H1 (cell line): Measurements from ENCODE around the gene FHIT. TPM values are rescaled to one million over a fixed set of nuclear protein-coding genes. Genes with fewer than 3 reads are reported as not detected.

Experiments
- CTCF ChIA-PET: fragments of 300-600 bp; sonication (Branson Sonifier 250); formaldehyde crosslinking; loops from one replicate; lab custom pipeline; 2021; ENCODE audit not compliant: partially characterized antibody; lab: Charles Lee
- POLR2A ChIA-PET: fragments of 300-600 bp; sonication (Branson Sonifier 250); formaldehyde crosslinking; loops from one replicate; lab custom pipeline; 2021; ENCODE audit warnings: inconsistent platforms; ENCODE audit not compliant: partially characterized antibody; lab: Charles Lee
- DNase-seq, 2 experiments: peaks; one replicate each; pipeline versions ENCODE4 v3.0.0 to v3.0.0-alpha.2; 2010 to 2022; ENCODE audit warnings: low spot score in 2 of 2, low read depth in 1 of 2, mixed read lengths in 1 of 2
- FAIRE-seq: peaks from 2 replicates; lab custom pipeline; 2011; peaks lifted over from hg19 to GRCh38; lab: Jason Lieb, UNC
- H2AFZ ChIP-seq: 2 replicates; pipeline ENCODE4 v1.8.1; 2012; ENCODE audit warnings: low read length, inconsistent platforms
- H2AK5ac ChIP-seq: 2 replicates; pipeline ENCODE4 v1.6.1; 2013; ENCODE audit warnings: low read depth, low read length
- H2BK120ac ChIP-seq: replicated peaks from 2 replicates; pipeline ENCODE3; 2013; ENCODE audit warnings: low read depth, low read length, inconsistent platforms
- H2BK12ac ChIP-seq: 2 replicates; pipeline ENCODE4 v1.6.1; 2013; ENCODE audit warnings: low read depth, low read length
- H2BK15ac ChIP-seq: 2 replicates; pipeline ENCODE4 v1.6.1; 2013; ENCODE audit warnings: low read length
- H2BK20ac ChIP-seq: 2 replicates; pipeline ENCODE4 v1.6.1; 2013; ENCODE audit warnings: low read length
- H2BK5ac ChIP-seq: 2 replicates; pipeline ENCODE4 v1.6.1; 2013; ENCODE audit warnings: low read depth, low read length
- H3K14ac ChIP-seq: 2 replicates; pipeline ENCODE4 v1.6.1; 2013; ENCODE audit warnings: inconsistent platforms; ENCODE audit not compliant: insufficient read length
- H3K18ac ChIP-seq: 2 replicates; pipeline ENCODE4 v1.6.1; 2013; ENCODE audit warnings: low read length; ENCODE audit errors: extremely low read depth
- H3K23ac ChIP-seq: 2 replicates; pipeline ENCODE4 v1.6.1; 2013; ENCODE audit warnings: inconsistent platforms; ENCODE audit not compliant: insufficient read length
- H3K23me2 ChIP-seq: 2 replicates; pipeline ENCODE4 v1.6.1; 2013; ENCODE audit warnings: low read depth, low read length
- H3K27ac ChIP-seq: 2 replicates; pipeline ENCODE4 v1.6.1; 2011; ENCODE audit warnings: low read depth, low read length, inconsistent platforms
- H3K27me3 ChIP-seq, 4 experiments: replicated peaks in 1 of 4; 1 replicate in 1 of 4; 2 replicates in 3 of 4; pipeline versions ENCODE4 v1.6.1 to v1.8.1; 2011 to 2013; ENCODE audit warnings: low read length in 3 of 4, mild to moderate bottlenecking in 3 of 4, inconsistent platforms in 2 of 4, mixed read lengths in 2 of 4, moderate library complexity in 1 of 4; ENCODE audit not compliant: control insufficient read depth in 3 of 4, insufficient read depth in 3 of 4; ENCODE audit errors: extremely low read depth in 1 of 4
- H3K36me3 ChIP-seq, 4 experiments: 2 replicates each; pipeline versions ENCODE4 v1.6.1 to v1.8.1; 2011 to 2013; ENCODE audit warnings: mild to moderate bottlenecking in 4 of 4, low read length in 3 of 4, moderate library complexity in 2 of 4, control low read depth in 1 of 4, inconsistent platforms in 1 of 4; ENCODE audit not compliant: insufficient read depth in 4 of 4, control insufficient read depth in 2 of 4
- H3K4ac ChIP-seq: replicated peaks from 2 replicates; pipeline ENCODE3; 2013; ENCODE audit warnings: low read length, low read depth, mixed read lengths, inconsistent platforms; ENCODE audit not compliant: insufficient read length
- H3K4me1 ChIP-seq, 4 experiments: replicated peaks in 1 of 4; 1 replicate in 1 of 4; 2 replicates in 3 of 4; pipeline versions ENCODE4 v1.6.1 to v1.8.1; 2011 to 2013; ENCODE audit warnings: low read length in 3 of 4, inconsistent platforms in 2 of 4, mixed read lengths in 1 of 4; ENCODE audit not compliant: insufficient read depth in 4 of 4, control insufficient read depth in 3 of 4
- H3K4me2 ChIP-seq, 2 experiments: 2 replicates each; pipeline versions ENCODE4 v1.6.1 to v1.8.1; 2011 to 2013; ENCODE audit warnings: low read depth in 2 of 2, low read length in 2 of 2, control low read depth in 1 of 2, inconsistent platforms in 1 of 2, mild to moderate bottlenecking in 1 of 2; ENCODE audit not compliant: insufficient read depth in 1 of 2
- H3K4me3 ChIP-seq, 4 experiments: fragments of 200-600, 300-600 bp in 1 of 4; sonication (generic), shearing (Covaris generic), sonication (Bioruptor Twin) in 1 of 4; 2 replicates each; pipeline versions ENCODE4 v1.5.1 to v1.8.1; 2011 to 2016; ENCODE audit warnings: low read length in 4 of 4, low read depth in 3 of 4, control low read depth in 2 of 4, inconsistent platforms in 2 of 4, mild to moderate bottlenecking in 2 of 4, mixed read lengths in 1 of 4, moderate library complexity in 1 of 4; ENCODE audit not compliant: insufficient read depth in 2 of 4; ENCODE audit errors: extremely low read depth in 1 of 4
- H3K56ac ChIP-seq: replicated peaks from 2 replicates; pipeline ENCODE3; 2013; ENCODE audit warnings: low read depth, mild to moderate bottlenecking, mixed read lengths, low read length, inconsistent platforms; ENCODE audit not compliant: insufficient read length
- H3K79me1 ChIP-seq: 2 replicates; pipeline ENCODE4 v1.6.1; 2013; ENCODE audit warnings: low read depth, low read length, control low read depth
- H3K79me2 ChIP-seq, 2 experiments: 2 replicates each; pipeline versions ENCODE4 v1.6.1 to v1.8.1; 2012 to 2013; ENCODE audit warnings: low read length in 2 of 2, mild to moderate bottlenecking in 2 of 2, inconsistent platforms in 1 of 2; ENCODE audit not compliant: insufficient read depth in 2 of 2, control insufficient read depth in 1 of 2
- H3K9ac ChIP-seq, 4 experiments: replicated peaks in 1 of 4; 1 replicate in 1 of 4; 2 replicates in 3 of 4; pipeline versions ENCODE4 v1.6.1 to v1.8.1; 2011 to 2013; ENCODE audit warnings: low read depth in 3 of 4, low read length in 3 of 4, control low read depth in 2 of 4, mild to moderate bottlenecking in 2 of 4, moderate library complexity in 2 of 4, inconsistent platforms in 1 of 4; ENCODE audit errors: extremely low read depth in 1 of 4
- H3K9me3 ChIP-seq, 2 experiments: 2 replicates each; pipeline versions ENCODE4 v1.6.1 to v1.8.1; 2012 to 2013; ENCODE audit warnings: mild to moderate bottlenecking in 2 of 2, moderate library complexity in 2 of 2, control low read depth in 1 of 2, inconsistent platforms in 1 of 2, low read depth in 1 of 2, low read length in 1 of 2, mixed read lengths in 1 of 2; ENCODE audit not compliant: insufficient read depth in 2 of 2
- H4K20me1 ChIP-seq, 2 experiments: replicated peaks in 1 of 2; 2 replicates each; pipeline versions ENCODE3 to v1.8.1; 2011 to 2013; ENCODE audit warnings: inconsistent platforms in 2 of 2, low read length in 2 of 2, mild to moderate bottlenecking in 1 of 2; ENCODE audit not compliant: insufficient read depth in 2 of 2, control insufficient read depth in 1 of 2
- H4K5ac ChIP-seq: 2 replicates; pipeline ENCODE4 v1.6.1; 2013; ENCODE audit warnings: low read length, low read depth, mixed read lengths, inconsistent platforms; ENCODE audit not compliant: insufficient read length
- H4K8ac ChIP-seq: 2 replicates; pipeline ENCODE4 v1.8.0; 2013; ENCODE audit warnings: mild to moderate bottlenecking, moderate library complexity, low read length, inconsistent platforms; ENCODE audit not compliant: insufficient read depth; ENCODE audit errors: extremely low read depth
- H4K91ac ChIP-seq: replicated peaks from 2 replicates; pipeline ENCODE3; 2013; ENCODE audit warnings: low read length, mixed read lengths, inconsistent platforms; ENCODE audit not compliant: insufficient read length
- ASH2L ChIP-seq: fragments of 200-600, 300-600 bp; sonication (generic); IDR thresholded peaks from one replicate; pipeline ENCODE4 v1.7.1; 2017; ENCODE audit warnings: low read length
- HDAC6 ChIP-seq: IDR thresholded peaks from one replicate; pipeline ENCODE4 v1.7.1; 2012; ENCODE audit warnings: low read depth, mild to moderate bottlenecking, inconsistent platforms, low read length, moderate library complexity
- NANOG ChIP-seq: IDR thresholded peaks from 2 replicates; pipeline ENCODE4 v1.6.1; 2011; ENCODE audit warnings: low read length, low read depth, mild to moderate bottlenecking, inconsistent platforms; ENCODE audit not compliant: insufficient read depth, poor library complexity, severe bottlenecking
- POU5F1 ChIP-seq: IDR thresholded peaks from 2 replicates; pipeline ENCODE4 v1.6.1; 2011; ENCODE audit warnings: low read depth, mild to moderate bottlenecking, low read length, moderate library complexity
- RAD21 ChIP-seq, 2 experiments: IDR thresholded peaks in 1 of 2; conservative IDR thresholded peaks in 1 of 2; 2 replicates each; pipeline ENCODE4 v1.6.1; 2011; ENCODE audit warnings: low read depth in 2 of 2, low read length in 2 of 2, improper control_type of control experiment in 1 of 2, inconsistent platforms in 1 of 2, mild to moderate bottlenecking in 1 of 2, moderate library complexity in 1 of 2
- RFX5 ChIP-seq: IDR thresholded peaks from 2 replicates; pipeline ENCODE4 v1.6.1; 2011; ENCODE audit warnings: low read depth, low read length, improper control_type of control experiment, borderline replicate concordance
- SAP30 ChIP-seq: fragments of 300-600 bp; sonication (generic); IDR thresholded peaks from 2 replicates; pipeline ENCODE4 v1.7.1; 2012; ENCODE audit warnings: low read length, moderate library complexity, mild to moderate bottlenecking, inconsistent platforms; ENCODE audit not compliant: insufficient read depth, insufficient replicate concordance
- SP1 ChIP-seq: IDR thresholded peaks from 2 replicates; pipeline ENCODE4 v1.6.1; 2011; ENCODE audit warnings: low read depth, low read length
- SP4 ChIP-seq: IDR thresholded peaks from 2 replicates; pipeline ENCODE4 v1.6.1; 2012; ENCODE audit warnings: low read length, inconsistent platforms
- TBP ChIP-seq: IDR thresholded peaks from 2 replicates; pipeline ENCODE4 v1.6.1; 2011; ENCODE audit warnings: low read depth, low read length, improper control_type of control experiment
- YY1 ChIP-seq: IDR thresholded peaks from 2 replicates; pipeline ENCODE4 v1.6.1; 2011; ENCODE audit warnings: low read depth, mild to moderate bottlenecking, low read length
- WGBS, 2 experiments: shearing (Covaris generic) in 1 of 2; methylation state at CpG; one replicate each; pipeline versions ENCODE4 v1.1.6 to v1.1.7; 2013 to 2015; ENCODE audit warnings: low lambda C conversion rate in 2 of 2, mixed read lengths in 2 of 2, inconsistent platforms in 1 of 2, low coverage in 1 of 2, missing lambda C conversion rate in 1 of 2; ENCODE audit not compliant: insufficient replicate concordance in 2 of 2, insufficient coverage in 1 of 2, insufficient read length in 1 of 2; ENCODE audit errors: extremely low coverage in 1 of 2, missing lambda C conversion rate in 1 of 2; 5-methylcytosine and 5-hydroxymethylcytosine counted together
- polyA plus RNA-seq, 7 experiments: library from polyadenylated mRNA; depleted of rRNA in 3 of 7; stranded (reverse) in 5 of 7; unstranded in 2 of 7; fragments of >200 nt in 5 of 7; fragments of 200-250 nt in 2 of 7; gene quantifications; 1 replicate in 5 of 7; 2 replicates in 1 of 7; 4 replicates in 1 of 7; pipeline versions ENCODE4 v1.2.1 to v1.2.3, GENCODE V29; 2011 to 2013; ENCODE audit warnings: missing spikeins in 2 of 7, mixed read lengths in 2 of 7
- total RNA-seq: library from RNA; stranded (reverse); fragmentation: NEBNext Ultra II Directional; extraction: Animal tissue kit (Norgen Biotek cat#: 25700); gene quantifications from 2 replicates; pipeline ENCODE4 v1.2.1, GENCODE V29; 2021
- TF ChIP-seq, protein P1 (sequence below): IDR thresholded peaks from 2 replicates; pipeline ENCODE4 v1.6.1; 2012; ENCODE audit warnings: inconsistent platforms
- TF ChIP-seq, protein P2 (sequence below): IDR thresholded peaks from 2 replicates; pipeline ENCODE4 v1.6.1; 2012; ENCODE audit warnings: low read length, inconsistent platforms

FHIT gene
- total and polyA plus RNA-seq, 2 of the 8 experiments (the other 6 are each of a cell fraction or from before 2014, with no cell fraction given): 1.2 to 3.2 TPM

DNA sequence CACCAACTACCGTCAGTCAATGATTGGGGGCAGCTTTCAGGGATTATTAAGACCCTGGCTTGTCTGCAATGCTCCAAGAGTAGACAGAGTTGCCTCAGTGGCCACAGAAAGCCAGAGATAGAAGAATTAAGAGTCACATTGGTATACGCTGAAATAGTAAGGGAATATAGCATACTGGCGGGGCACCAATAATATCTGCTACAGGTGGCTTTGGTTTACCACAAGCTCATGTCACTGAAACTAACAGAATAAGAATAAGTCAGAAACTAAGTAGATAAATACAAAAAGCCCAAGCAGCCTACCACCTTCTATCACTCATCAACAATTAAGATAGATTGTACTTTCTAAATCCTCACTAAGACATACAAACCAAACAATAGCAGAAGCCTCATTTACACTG, 2.5 kb upstream of the FHIT start:
- Histone ChIP-seq H2BK15ac (no peak overlapping the region), H4K5ac (no peak overlapping the region), H4K8ac (no peak overlapping the region), H3K36me3 (no peaks in the 10 kb centered on the region), H3K18ac (no peak overlapping the region), H4K20me1 (no peaks in the 10 kb centered on the region), H3K4ac (no peak overlapping the region), H2BK12ac (no peak overlapping the region), H3K4me3 (no peak overlapping the region), H3K23me2 (peaks cover 8% of the 10 kb centered on the region), H3K4me1 (peaks cover 0 to 16% (median 6%) of the 10 kb centered on the region in 4 experiments; a peak in 6 of 7 replicates), H3K79me2 (no peaks in the 10 kb centered on the region), H2BK5ac (no peak overlapping the region), H2BK20ac (no peak overlapping the region), H2AK5ac (no peak overlapping the region), H3K79me1 (no peaks in the 10 kb centered on the region), H3K23ac (no peak overlapping the region), H3K9me3 (no peaks in the 10 kb centered on the region), H3K4me2 (no peak overlapping the region), H3K56ac (no peak overlapping the region), H3K9ac (no peak overlapping the region), H3K27me3 (no peaks in the 10 kb centered on the region), H2AFZ (no peak overlapping the region), H2BK120ac (no peak overlapping the region), H3K27ac (no peak overlapping the region), H3K14ac (no peak overlapping the region), H4K91ac (no peak overlapping the region)
- FAIRE-seq (no peak), DNase-seq (no peak)
- ChIA-PET CTCF (no interaction called here), POLR2A (no interaction called here)
- WGBS, 2 experiments: 87% methylated on average over 3 of the region's 3 CpGs; no CpG with 5 or more reads in 1 of the 2 experiments
- TF ChIP-seq NANOG: no peak
- no peak for TF ChIP-seq SP4
- TF ChIP-seq HDAC6: no peak
- no peak for TF ChIP-seq SAP30
- no peak for TF ChIP-seq RFX5
- TF ChIP-seq SP1: no peak
- TF ChIP-seq RAD21 (IDR thresholded peaks at IDR 0.05 in 1 of 2, conservative IDR thresholded peaks at IDR 0.05 in 1 of 2; ENCODE audit: low read depth in 2 of 2, low read length in 2 of 2): no peak
- TF ChIP-seq, protein P1, sequence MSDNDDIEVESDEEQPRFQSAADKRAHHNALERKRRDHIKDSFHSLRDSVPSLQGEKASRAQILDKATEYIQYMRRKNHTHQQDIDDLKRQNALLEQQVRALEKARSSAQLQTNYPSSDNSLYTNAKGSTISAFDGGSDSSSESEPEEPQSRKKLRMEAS: no peak
- no peak for TF ChIP-seq POU5F1
- no peak for TF ChIP-seq ASH2L
- TF ChIP-seq, protein P2, sequence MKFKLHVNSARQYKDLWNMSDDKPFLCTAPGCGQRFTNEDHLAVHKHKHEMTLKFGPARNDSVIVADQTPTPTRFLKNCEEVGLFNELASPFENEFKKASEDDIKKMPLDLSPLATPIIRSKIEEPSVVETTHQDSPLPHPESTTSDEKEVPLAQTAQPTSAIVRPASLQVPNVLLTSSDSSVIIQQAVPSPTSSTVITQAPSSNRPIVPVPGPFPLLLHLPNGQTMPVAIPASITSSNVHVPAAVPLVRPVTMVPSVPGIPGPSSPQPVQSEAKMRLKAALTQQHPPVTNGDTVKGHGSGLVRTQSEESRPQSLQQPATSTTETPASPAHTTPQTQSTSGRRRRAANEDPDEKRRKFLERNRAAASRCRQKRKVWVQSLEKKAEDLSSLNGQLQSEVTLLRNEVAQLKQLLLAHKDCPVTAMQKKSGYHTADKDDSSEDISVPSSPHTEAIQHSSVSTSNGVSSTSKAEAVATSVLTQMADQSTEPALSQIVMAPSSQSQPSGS: no peak
- no peak for TF ChIP-seq YY1
- no peak for TF ChIP-seq TBP
